Gastroesophageal sphincter (tissue), 3 donors: ENCODE results near the gene DPP6.

Experiments
- CTCF ChIP-seq, 4 experiments: fragments of 200-600 bp in 2 of 4; fragments of 450-650 bp in 2 of 4; sonication (generic) in 1 of 4; IDR thresholded peaks; one replicate each; pipeline ENCODE4 v1.5.1; 2017 to 2019; ENCODE audit warnings: antibody characterized with exemption in 4 of 4, mild to moderate bottlenecking in 2 of 4, moderate library complexity in 2 of 4
- POLR2AphosphoS5 ChIP-seq: sonication (generic); formaldehyde crosslinking; IDR thresholded peaks from one replicate; pipeline ENCODE4 v1.6.1; 2017; ENCODE audit warnings: antibody characterized with exemption

- no peak for TF ChIP-seq CTCF (IDR thresholded peaks at IDR 0.05)
- no peak for TF ChIP-seq POLR2AphosphoS5
Observed at GRCh38 chr7:154231732-154232131, 179.5 kb downstream of the DPP6 start.
